ENCODE measurements around the gene MRPS23.

DNA sequence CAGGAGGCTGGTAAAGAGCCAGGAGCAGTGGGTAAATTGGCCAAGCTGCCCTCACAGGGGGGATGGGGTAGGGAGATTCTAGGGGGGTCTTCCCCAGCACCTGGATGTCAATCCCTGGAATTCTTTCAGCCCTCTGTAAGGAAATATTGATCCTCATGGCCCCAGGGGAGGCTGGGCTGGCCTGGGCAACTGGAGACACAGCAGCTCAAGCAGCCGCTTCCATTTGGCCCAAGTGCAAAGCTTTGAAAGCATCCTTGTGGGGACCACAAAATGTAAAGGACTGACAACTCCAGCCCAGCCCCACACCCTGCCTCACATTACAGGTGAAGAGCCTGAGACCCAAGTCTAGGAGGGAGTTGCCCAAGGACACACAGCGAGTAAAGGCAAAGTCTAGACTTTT, 39.4 kb upstream of the MRPS23 start:
- TF ChIP-seq POLR2A (IDR thresholded peaks at IDR 0.05) = no peak
- no peak for TF ChIP-seq CTCF (IDR thresholded peaks at IDR 0.05)
